ENCODE measurements around the gene PLPPR1.
A peak's percentile ranks its signal among the peaks of the same experiment; 100 is the strongest.
"Not testable (repeated sequence)": the region's sequence is repeated elsewhere in the genome, so short reads cannot be mapped to it uniquely, and the experiment has no call there.

PLPPR1 gene

DNA sequence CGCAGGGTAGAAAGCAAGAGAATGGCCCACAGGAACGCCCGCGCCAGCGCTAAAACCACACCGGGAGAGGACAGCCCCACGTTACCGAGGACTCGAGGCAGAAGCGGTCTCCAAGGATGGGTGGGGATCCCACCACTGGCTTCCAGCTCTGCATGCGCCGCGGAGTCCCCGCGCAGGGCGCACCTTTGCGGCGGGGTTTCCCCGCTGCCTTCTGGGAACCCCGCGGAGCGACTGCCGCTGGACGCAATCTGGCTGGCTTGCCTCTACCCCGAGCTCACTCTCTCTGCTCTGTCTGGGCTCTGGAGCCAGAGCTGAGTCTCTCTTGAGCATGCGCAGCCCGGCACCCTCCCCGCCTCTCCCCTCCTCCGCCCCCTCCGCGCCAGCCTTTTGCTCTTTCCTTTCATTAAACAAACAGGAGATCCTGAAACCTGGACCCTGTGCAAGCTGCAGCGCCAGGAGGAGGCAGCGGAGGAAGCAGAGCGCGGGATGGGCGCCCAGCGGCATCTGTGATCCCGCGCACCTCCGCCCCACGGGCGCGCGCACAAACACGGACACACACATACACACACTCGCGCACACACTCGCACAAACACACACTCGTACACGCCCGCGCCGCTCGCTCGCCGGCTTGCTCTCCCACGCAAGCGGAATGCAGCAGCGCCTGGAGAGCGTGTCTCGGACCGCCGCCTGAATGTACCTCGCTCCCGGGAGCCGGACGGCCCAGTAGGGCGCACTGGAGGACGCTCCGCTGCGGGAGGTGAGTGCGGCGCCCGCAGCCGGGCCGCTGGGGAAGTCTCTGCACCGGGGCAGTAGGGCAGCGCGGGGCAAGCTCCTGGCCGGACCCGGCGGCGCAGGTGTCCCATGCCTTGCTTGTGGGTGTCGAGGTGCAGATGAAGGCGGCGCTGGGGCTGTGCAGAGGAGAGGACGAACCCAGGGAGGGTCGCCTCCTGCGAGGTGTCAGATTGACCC, at the start of gene PLPPR1:
Gene PLPPR1 (plus strand): TSS at position 382 of the 969 bp plus-strand sequence.
- DNase-seq (ENCODE audit: low spot score): peak; percentile 91

DNA sequence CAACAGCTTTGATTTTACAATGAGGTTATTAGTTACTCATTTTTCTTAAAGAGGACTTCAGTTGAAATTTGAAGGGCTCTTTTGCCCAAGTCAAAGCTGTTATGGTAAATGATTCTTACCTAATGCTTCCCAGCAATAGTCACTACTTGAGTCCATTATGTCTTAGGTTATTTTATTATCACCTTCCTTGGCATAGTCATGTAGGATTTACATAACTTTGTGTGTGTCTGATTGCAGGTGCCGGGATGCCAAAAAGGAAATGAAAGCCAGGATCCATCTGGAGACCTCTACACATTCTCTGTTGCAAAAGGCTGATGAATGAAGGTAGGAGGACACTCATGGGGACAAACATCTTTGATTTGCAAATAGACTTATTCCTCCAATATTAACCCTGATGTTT, 38.8 kb upstream of the PLPPR1 start:
- no peak for DNase-seq (ENCODE audit: low spot score)

DNA sequence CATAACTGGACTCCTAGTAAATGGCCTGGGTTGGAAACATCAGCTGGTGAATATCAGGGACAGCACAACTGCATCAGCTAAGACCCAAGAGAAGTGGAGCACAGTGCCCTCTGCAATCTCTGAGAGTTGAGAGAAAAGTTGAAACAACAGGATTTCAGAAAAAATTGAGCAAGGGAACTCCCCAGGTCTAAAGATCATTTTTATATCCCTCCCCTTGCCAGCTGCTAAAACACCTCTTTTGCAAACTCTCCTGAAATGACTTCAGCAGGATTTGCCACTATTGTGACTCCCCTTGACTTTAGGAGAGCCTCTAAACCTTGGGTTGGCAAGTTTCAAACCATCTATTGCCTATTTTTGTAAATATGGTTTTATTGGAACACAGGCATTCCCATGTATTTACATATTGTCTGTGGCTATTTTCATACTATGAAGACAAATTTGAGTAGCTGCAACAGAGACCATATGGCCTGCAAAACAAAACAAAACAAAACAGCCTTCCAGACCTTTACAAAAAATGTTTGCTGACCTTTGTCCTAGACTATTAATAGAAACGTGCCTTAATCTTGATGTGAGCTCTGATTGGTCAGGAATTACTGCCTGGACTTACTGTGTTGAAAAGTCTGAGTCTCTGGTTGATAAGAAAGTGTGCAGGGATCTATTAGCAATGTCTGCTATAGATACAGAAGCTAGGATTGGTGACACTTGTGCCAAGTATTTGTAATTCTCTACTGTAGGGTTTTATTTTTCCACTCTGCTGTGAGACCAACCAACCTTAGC, 37.7 kb upstream of the PLPPR1 start:
- DNase-seq (ENCODE audit: low spot score): no peak

DNA sequence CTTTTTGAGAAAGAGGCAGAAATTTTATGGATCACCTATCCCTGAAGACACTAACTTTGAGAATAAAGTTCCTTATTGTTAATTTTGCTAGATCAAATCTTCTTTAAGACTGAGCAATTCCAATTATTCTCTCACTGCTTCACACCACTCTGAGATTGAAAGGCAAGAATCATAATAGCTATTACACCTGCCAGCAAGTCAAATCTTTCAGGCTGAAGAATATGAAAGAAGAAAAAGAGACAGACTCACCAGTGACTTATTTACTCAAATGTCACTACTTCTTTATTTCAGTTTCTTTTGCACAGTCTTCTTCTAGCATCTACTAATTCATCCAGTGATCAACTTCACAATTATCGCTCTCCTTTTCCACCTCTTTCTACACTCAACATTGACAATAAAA, 35.9 kb upstream of the PLPPR1 start:
- no peak for DNase-seq (ENCODE audit: low spot score)

DNA sequence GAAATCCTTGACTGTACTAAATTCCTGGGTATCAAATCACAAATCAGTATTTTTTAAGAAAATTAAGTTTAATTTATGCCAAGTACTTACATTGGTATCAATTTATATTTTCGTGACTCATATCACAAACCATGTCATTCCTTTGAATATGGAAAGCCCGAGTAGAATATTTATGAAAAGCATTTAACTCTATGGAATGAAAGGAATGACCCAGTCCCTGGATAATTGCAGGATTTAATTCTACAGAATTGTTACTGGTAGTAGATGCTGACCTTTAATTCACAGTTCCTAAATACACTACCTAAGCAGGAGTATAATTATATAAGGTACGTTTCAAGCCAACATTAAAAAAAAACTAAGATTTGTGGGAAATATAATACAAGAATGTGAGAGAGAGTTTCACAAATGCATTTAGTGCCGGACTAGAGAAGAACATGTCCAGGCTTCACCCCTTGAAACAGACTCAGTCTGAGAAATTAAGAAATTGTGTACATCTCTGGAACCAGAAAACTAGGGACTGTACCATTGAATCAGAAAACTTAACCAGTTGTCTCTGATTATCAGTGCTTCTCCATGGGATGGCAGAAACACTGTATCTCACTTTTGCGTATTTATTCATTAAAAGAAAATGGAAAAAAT, 28.5 kb upstream of the PLPPR1 start:
- DNase-seq (ENCODE audit: low spot score): no peak

DNA sequence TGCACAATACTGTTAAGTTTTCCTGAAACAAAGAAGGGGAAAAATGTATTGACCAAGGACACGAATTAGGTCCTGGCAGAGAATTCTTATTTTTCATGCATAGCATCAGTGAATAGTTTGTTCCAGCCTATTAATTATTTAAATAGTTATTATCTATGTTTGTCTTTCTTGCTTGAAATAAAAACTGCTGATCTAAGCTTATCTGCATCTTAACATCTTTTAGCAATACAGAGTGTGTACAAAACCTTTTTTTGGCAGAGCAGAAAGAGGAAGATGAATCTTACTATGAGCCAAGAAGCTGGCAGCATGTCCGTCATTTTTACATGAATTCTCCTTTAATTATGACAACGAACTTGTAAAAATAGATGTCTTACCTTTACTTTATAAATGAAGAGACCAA, 23.3 kb upstream of the PLPPR1 start:
- no peak for DNase-seq (ENCODE audit: low spot score)

DNA sequence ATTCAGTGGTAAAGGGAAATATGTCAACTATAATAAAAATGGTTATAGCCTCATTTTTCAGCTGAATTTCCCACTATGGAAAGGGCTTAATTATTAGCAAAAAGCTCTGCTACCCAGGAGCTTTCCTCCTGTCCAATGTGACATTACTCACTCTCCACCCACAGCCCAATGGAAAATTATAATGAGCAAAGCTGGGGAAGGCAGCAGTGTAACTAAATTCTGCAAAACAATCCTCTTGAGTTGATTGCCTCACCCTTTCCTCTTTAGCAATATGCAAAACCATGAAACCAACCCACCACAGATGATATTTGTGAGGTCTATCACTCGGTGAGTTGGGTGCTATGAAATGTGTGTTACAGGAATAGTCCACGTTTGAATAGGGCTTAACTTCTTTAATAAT, 14.0 kb upstream of the PLPPR1 start:
- DNase-seq (ENCODE audit: low spot score): no peak

DNA sequence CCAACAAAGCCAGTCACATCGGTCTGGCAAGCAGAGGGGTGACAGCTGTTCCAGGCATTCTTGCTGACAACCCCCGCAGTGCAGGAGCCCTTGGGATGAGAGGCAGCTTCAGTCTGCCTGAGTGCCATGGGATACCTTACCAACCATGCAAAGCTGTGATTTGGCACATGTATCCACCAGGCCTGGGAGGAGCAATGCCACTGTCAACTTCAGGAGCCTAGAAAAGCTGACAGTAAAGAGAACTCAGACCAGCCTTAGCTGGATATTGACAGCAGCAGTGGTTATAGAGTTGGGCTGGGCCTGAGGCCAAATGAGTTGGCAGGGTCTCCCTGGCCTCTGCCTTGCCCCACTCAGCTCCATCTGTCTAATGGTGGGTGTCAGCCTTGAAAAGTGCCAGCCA, 10.1 kb upstream of the PLPPR1 start:
- no peak for DNase-seq (ENCODE audit: low spot score)

DNA sequence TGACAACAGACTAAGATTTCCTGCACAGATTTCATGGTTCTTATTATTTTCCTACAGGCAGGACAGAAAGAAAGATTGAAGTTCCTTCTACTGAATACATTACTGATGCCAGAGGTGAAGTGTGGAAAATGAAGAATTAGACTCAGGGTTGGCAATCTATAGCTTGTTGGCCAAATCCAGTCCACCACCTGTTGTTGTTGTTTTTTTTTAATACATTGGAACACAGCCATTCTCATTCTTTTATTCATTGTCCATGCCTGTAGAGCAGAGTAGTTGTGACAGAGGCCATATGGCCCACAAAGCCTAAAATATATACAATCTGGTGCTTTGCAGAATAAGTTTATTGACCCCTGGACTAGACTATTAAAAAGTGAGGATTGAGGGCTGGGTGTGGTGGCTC, 5.8 kb upstream of the PLPPR1 start:
- no peak for DNase-seq (ENCODE audit: low spot score)

DNA sequence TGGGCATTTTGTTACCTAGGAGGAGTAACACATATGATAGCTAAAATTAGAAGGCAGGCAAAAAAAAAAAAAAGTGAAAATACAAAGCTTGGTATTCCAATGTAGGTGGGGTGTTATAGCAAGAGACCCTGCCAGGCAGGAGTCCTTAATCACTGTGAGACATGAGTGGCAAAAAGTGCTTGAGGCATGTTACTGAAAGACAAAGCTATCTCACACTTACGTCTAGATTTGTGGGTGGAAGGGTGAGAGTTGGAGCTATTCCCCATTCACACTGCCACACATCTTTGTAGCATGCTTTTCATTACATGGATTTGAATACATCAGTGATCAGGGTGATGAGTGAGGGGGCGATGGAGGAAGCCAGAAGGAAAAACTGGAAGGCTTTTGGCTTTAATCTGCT, 2.6 kb upstream of the PLPPR1 start:
- DNase-seq (ENCODE audit: low spot score): no peak

DNA sequence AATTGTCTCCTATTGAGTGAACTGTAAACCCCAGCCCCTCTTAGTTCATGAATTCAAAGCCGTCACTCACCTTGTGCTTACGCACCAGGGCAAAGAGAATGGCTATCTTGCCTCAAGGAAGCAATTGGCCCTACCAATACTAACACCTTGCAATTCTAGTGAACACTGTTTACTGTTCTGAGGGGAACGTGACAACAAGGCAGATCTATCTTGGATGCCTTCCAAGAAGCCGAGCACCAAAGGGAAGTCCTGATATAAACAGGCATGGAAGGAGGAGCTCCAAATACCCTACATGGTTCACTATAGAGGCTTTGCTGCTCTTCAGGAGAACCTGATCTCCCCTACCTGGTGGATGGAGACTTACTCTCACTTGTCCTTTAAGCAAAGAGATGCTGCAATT, 1.7 kb upstream of the PLPPR1 start:
- DNase-seq (ENCODE audit: low spot score): no peak

DNA sequence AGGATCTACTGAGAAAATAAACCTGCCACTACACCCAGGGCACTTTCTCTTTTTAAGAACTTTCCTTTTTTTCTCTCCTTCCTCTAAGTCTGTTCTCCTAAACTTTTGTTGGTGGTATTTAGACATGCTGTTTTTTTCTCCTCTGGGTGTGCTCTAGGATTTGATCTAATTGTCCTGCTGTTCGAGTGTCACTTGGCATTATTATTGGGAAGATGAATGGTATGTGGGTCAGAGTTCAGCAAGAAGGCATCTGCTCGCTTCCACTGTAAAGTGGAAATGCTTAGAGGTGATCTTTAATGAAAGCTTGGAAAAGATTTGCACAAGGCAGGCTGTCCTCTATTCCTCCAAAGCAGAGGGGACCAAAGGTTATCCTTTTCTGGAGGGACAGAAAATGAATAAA, 1.3 kb upstream of the PLPPR1 start:
- no peak for DNase-seq (ENCODE audit: low spot score)

DNA sequence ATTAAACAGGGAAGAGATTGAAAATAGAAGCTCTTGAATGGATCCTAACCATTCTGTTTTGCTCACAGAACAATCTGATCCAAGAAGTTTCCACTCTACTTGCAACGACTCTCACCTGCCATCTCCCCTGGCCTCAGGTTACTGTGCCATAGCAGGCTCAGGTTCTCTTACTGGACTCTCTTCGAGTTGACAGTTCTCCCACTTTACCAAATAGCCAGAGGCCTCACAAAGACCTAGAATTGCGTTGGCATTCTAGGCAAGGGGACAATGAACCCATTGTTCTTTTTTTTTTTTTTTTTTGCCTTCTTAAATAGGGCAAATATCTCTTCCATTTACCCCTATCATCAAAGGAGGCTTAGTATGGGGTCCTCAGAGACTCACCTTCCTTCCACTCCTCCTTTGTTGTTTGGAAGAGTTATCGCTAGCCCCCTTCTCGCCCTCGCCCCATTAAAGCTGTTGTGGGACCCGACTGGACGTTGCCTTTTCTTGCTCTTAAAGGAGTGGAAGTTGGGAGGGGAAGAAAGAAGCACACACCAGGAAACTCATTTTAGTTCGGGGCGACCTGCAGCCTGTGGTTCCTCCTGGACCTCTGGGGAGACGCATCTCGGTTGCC, 688 bp upstream of the PLPPR1 start:
- DNase-seq (ENCODE audit: low spot score): no peak

DNA sequence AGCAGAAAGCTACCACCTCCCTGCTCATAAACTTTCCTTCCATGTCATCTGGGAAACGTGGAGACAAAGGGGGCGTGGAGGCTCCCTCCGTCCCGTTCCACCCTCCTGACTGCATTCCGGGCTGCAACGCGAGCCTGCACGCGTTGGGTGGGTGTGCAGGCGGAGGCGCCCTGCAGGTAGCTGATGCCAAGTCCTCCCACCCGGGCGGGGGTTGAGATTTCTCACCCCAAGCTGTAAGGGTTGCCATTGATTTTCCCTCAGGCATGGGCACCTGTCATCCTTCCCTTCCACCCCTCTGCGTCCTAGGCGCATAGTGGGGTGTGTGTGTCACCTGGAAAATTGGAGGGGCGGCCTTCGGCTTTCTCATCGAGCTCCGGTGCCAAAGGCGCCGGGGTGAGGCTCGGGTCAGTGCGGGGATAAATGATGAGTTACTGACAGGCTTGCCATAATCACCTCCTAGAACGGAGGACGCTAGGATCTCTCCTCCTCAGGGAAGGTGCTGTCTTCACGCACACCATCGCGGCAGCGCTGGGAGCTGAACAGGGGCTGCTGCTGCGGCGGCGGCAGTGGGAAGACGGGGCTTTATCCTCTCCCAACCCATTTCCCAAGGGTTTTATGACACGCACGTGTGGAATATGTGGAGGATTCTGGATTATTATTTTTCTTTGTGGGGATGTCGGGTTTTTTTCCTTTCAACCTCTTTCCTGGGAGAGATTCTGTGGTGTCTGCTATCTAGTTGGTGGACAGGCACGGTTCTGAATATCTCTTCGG, 973 bp downstream of the PLPPR1 start:
- DNase-seq (ENCODE audit: low spot score): no peak

DNA sequence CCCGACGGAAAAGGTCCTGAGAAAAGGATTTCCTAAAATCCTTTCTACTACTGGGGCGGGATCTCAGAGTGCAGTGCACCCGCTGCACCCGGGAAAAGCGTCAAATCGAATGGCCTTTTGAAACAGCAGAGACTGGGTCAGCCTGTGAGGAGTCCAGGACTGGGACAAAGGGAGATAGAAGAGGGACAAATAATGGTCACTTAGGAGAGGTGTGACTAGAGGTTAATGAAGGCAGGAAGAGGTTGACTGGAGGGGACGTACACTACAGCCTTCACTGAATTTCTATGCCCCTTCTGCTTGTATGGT, 1.5 kb downstream of the PLPPR1 start:
- DNase-seq (ENCODE audit: low spot score): no peak

DNA sequence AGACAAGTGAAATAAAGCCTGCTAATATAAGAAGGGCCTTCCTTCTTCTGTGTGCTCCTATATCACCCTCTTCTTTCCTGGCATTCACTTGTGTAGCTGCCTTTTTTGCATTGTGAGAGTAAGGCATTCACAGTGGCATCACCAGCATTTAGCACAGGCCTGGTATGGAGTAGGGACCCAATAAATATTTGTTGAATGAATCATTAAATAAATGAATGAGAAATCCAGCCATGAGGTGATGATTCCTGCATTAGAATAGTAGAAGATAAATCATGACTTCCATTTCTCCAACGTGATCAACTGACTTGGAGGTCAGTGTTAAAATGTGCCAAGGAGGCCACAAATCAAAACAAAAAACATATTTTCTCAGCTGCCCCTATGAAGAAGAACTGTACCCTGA, 3.9 kb downstream of the PLPPR1 start:
- DNase-seq (ENCODE audit: low spot score): no peak

DNA sequence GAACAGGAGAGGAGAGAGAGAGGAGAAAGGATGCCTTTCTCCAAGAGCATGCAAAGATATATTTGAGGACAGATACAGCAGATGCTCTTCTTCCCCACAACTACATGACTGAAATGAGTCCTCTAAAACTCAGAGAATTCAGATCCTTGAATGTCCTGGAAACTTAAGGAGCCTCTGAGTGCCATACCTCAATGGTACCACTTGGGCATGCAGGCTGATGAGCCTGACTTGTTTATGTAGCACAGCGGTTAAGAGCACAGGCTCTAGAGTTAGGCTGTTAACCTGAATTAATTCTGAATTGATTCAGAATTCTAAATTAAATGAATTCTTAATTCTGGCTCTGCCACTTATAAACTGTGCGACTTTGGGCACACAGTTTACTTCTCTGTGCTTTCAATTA, 5.7 kb downstream of the PLPPR1 start:
- DNase-seq (ENCODE audit: low spot score): no peak

DNA sequence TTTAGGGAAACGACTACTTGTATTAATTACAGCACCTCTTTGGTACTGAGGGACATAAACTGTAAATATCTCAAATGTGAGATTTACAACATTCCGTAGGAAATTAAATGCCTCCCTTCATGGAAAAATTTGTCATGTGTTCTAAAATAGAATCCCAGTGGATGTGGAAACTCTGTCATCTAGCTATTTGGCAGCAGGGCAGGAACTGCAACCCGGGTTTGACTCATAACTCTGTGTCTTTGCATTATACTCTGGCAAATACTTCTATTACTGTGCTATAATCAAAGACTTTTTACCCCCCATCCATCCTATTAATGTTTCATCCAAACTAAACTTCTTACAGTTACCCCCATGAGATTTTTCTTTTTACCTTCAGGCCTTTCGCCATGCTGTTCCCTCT, 6.6 kb downstream of the PLPPR1 start:
- DNase-seq (ENCODE audit: low spot score): no peak

DNA sequence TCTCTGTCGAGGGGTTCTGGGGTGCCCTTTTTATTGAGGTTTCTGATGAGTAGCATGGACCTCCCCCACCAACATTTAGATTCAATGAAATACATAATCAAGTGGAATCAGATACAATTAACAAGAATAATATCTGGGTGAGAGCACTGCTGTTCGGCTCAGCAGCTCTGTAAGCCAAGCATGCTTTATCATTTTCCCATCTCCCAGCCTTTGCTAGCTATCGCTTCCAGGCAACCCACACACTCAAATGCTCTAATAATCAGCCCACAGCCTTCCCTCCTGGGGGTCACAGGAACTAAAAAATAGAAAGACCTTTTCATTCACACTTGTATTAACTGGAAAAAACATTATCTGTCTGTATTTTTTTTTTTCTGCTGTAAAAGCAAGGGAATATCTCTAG, 8.9 kb downstream of the PLPPR1 start:
- DNase-seq (ENCODE audit: low spot score): no peak

DNA sequence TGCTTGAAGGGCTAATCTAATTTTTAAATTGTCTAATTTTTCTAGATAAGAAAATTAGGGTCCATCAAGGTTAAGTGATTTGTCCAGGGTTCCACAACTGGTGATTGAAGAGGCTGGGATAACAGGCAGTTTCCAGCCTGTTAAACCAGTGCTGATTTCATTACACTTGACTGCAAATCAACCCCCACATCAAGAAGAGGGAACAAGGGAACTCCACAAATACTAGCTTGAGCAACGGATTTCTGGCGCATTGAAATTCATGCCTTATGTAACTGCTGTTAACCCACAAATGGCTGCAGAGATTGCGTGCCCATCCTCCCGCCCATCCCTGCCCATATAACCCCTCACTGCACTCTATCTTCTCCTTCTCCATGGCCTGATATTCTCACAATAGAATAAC, 10.0 kb downstream of the PLPPR1 start:
- DNase-seq (ENCODE audit: low spot score): no peak

DNA sequence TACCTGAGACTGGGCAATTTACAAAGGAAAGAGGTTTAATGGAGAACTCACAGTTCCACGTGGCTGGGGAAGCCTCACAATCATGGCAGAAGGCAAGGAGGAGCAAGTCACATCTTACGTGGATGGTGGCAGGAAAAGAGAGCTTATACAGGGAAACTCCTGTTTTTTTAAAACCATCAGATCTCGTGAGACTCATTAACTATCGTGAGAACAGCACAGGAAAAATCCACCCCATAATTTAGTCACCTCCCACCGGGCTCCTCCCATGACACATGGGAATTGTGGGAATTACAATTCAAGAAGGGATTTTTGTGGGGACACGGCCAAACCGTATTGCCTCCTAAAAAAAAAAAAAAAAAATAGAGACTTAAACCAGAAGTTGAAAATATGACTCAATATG, 11.1 kb downstream of the PLPPR1 start:
- DNase-seq (ENCODE audit: low spot score): not testable (repeated sequence)

Measured in ecto neural progenitor cell (in vitro differentiated cells).